ENCODE results near the gene DRAP1.

The DRAP1 gene

GRCh38 chr11:65958291-65958690, 39.1 kb downstream of the DRAP1 start:
- TF ChIP-seq CTCF (IDR thresholded peaks at IDR 0.05; ENCODE audit: low read depth, low read length): no peak
- H3K9me3 ChIP-seq (ENCODE audit: severe bottlenecking): no peaks in the 10 kb centered on the region
- H3K36me3 ChIP-seq: no peaks in the 10 kb centered on the region; the same call in 1 of the 2 replicates
- no peaks in the 10 kb centered on the region for H3K27me3 ChIP-seq (ENCODE audit: insufficient read depth, low read depth, severe bottlenecking)
- no peak overlapping the region for H3K4me3 ChIP-seq (ENCODE audit: low read depth, low read length)
- DNase-seq: no peak
- H3K27ac ChIP-seq: no peak overlapping the region

GRCh38 chr11:65958774-65959420, 39.7 kb downstream of the DRAP1 start:
- Histone ChIP-seq H3K36me3 (peaks cover 3% of the 10 kb centered on the region), H3K27ac (no peak overlapping the region), H3K4me3 (ENCODE audit: low read depth, low read length) (no peak overlapping the region), H3K27me3 (ENCODE audit: insufficient read depth, low read depth, severe bottlenecking) (no peaks in the 10 kb centered on the region), H3K9me3 (ENCODE audit: severe bottlenecking) (no peaks in the 10 kb centered on the region)
- no peak for TF ChIP-seq CTCF (IDR thresholded peaks at IDR 0.05; ENCODE audit: low read depth, low read length)
- no peak for DNase-seq

- no peak for TF ChIP-seq CTCF (IDR thresholded peaks at IDR 0.05; ENCODE audit: low read depth, low read length)
Measured at GRCh38 chr11:65960824-65961266, 41.6 kb downstream of the DRAP1 start.

GRCh38 chr11:65961267-65962140, 42.3 kb downstream of the DRAP1 start, which contains the start of gene SART1:
Gene SART1, plus strand, starts transcription at chr11:65961734. Its CDS starts 47 bp downstream, at chr11:65961781.
- Histone ChIP-seq H3K27me3 (ENCODE audit: insufficient read depth, low read depth, severe bottlenecking) (no peaks in the 10 kb centered on the region), H3K9me3 (ENCODE audit: severe bottlenecking) (no peaks in the 10 kb centered on the region), H3K27ac (peak within 1 kb of the TSS; percentile 89), H3K4me3 (ENCODE audit: low read depth, low read length) (peak within 1 kb of the TSS; percentile 83), H3K36me3 (peaks cover 29% of the 10 kb centered on the region)
- no peak for TF ChIP-seq CTCF (IDR thresholded peaks at IDR 0.05; ENCODE audit: low read depth, low read length)
- peak; percentile 98 for DNase-seq

More at GRCh38 chr11:65960824-65961266, 41.6 kb downstream of the DRAP1 start:
- DNase-seq: no peak
- Histone ChIP-seq H3K9me3 (ENCODE audit: severe bottlenecking) (no peaks in the 10 kb centered on the region), H3K36me3 (peaks cover 22% of the 10 kb centered on the region), H3K27me3 (ENCODE audit: insufficient read depth, low read depth, severe bottlenecking) (no peaks in the 10 kb centered on the region), H3K4me3 (ENCODE audit: low read depth, low read length) (peak overlapping the region; percentile 83), H3K27ac (peak overlapping the region; percentile 89)

GRCh38 chr11:65962141-65962564, 42.9 kb downstream of the DRAP1 start:
- TF ChIP-seq CTCF (IDR thresholded peaks at IDR 0.05; ENCODE audit: low read depth, low read length): no peak
- peak overlapping the region; percentile 83 for H3K4me3 ChIP-seq (ENCODE audit: low read depth, low read length)
- peaks cover 35% of the 10 kb centered on the region for H3K36me3 ChIP-seq
- no peaks in the 10 kb centered on the region for H3K27me3 ChIP-seq (ENCODE audit: insufficient read depth, low read depth, severe bottlenecking)
- DNase-seq: no peak
- peak overlapping the region; percentile 89 for H3K27ac ChIP-seq
- H3K9me3 ChIP-seq (ENCODE audit: severe bottlenecking): no peaks in the 10 kb centered on the region

All from WERI-Rb-1 (cell line).